HepG2 (cell line): ENCODE measurements around the gene FRMD1. TPM values are rescaled to one million over a fixed set of nuclear protein-coding genes. Genes with fewer than 3 reads are reported as not detected.

Experiments used
- ATAC-seq: fragments of 200-7000 bp; cut with Tn5 transposase; 3 replicates; pipeline ENCODE4 v1.9.1; 2020; ENCODE audit warnings: mild to moderate bottlenecking, moderate library complexity
- BruUV-seq: library from RNA; stranded (reverse); fragments of 400-500 nt; replicated peaks from 2 replicates; lab custom pipeline; 2021; lab: Mats Ljungman, UMichigan
- CTCF ChIA-PET: fragments of 300-600 bp; formaldehyde crosslinking; extraction: SDS; loops from one replicate; lab custom pipeline; 2021; ENCODE audit warnings: low total read pairs, inconsistent platforms, low intra/inter-chr PET ratio; lab: Yijun Ruan, JAX
- POLR2A ChIA-PET: fragments of 350-600 bp; sonication (Branson Sonifier 250); formaldehyde crosslinking; loops from one replicate; lab custom pipeline; 2020; ENCODE audit warnings: antibody characterized with exemption, inconsistent platforms; lab: Yijun Ruan, JAX
- DNase-seq: peaks from one replicate; pipeline ENCODE4 v3.0.0-alpha.2; 2015; ENCODE audit warnings: low spot score
- FAIRE-seq: peaks from 3 replicates; lab custom pipeline; 2011; peaks lifted over from hg19 to GRCh38; lab: Jason Lieb, UNC
- H2AFZ ChIP-seq: one replicate; pipeline ENCODE4 v1.6.1; 2011; ENCODE audit warnings: low read length, inconsistent platforms
- H3K27ac ChIP-seq: fragments of 300-600 bp; 3 replicates; pipeline ENCODE4 v1.8.0; 2011; ENCODE audit warnings: mixed run types, mild to moderate bottlenecking, mixed read lengths, low read length, inconsistent platforms; ENCODE audit not compliant: insufficient read depth; ENCODE audit errors: extremely low read length
- H3K27me3 ChIP-seq, 2 experiments: fragments of 200-600 bp in 1 of 2; 2 replicates in 1 of 2; 3 replicates in 1 of 2; pipeline versions ENCODE4 v1.6.0 to v1.8.0; 2011; ENCODE audit warnings: low read length in 2 of 2, mild to moderate bottlenecking in 2 of 2, moderate library complexity in 2 of 2, inconsistent platforms in 1 of 2; ENCODE audit not compliant: insufficient read depth in 2 of 2, control insufficient read depth in 1 of 2
- H3K36me3 ChIP-seq, 2 experiments: fragments of 200-600 bp in 1 of 2; replicated peaks in 1 of 2; 2 replicates in 1 of 2; 3 replicates in 1 of 2; pipeline versions ENCODE4 v1.5.1 to v1.8.0; 2011; ENCODE audit warnings: low read length in 2 of 2, inconsistent platforms in 1 of 2; ENCODE audit not compliant: insufficient read depth in 2 of 2, control insufficient read depth in 1 of 2
- H3K4me1 ChIP-seq: 2 replicates; pipeline ENCODE4 v1.5.1; 2012; ENCODE audit warnings: low read length, inconsistent platforms; ENCODE audit not compliant: insufficient read depth
- H3K4me2 ChIP-seq: 2 replicates; pipeline ENCODE4 v1.6.0; 2011; ENCODE audit warnings: low read depth, low read length, inconsistent platforms
- H3K4me3 ChIP-seq, 3 experiments: fragments of 200-600 bp in 1 of 3; sonication (generic), shearing (Covaris generic) in 1 of 3; replicated peaks in 1 of 3; 2 replicates each; pipeline ENCODE4 v1.5.1; 2011 to 2016; ENCODE audit warnings: low read length in 3 of 3, inconsistent platforms in 2 of 3, low read depth in 2 of 3, mild to moderate bottlenecking in 2 of 3, control low read depth in 1 of 3, mixed read lengths in 1 of 3; ENCODE audit not compliant: insufficient read depth in 1 of 3
- H3K79me2 ChIP-seq: one replicate; pipeline ENCODE4 v1.6.1; 2011; ENCODE audit warnings: low read length, inconsistent platforms; ENCODE audit not compliant: insufficient read depth
- H3K9ac ChIP-seq: 2 replicates; pipeline ENCODE4 v1.6.0; 2011; ENCODE audit warnings: mild to moderate bottlenecking, low read depth, low read length, inconsistent platforms; ENCODE audit not compliant: insufficient read depth
- H3K9me3 ChIP-seq: 2 replicates; pipeline ENCODE4 v1.5.1; 2012; ENCODE audit warnings: mild to moderate bottlenecking, low read length
- H4K20me1 ChIP-seq: 2 replicates; pipeline ENCODE4 v1.6.0; 2011; ENCODE audit warnings: inconsistent platforms, mild to moderate bottlenecking, low read length, moderate library complexity; ENCODE audit not compliant: insufficient read depth
- CHD4 ChIP-seq: fragments of 200-600 bp; sonication (generic); IDR thresholded peaks from 2 replicates; pipeline ENCODE4 v1.7.0; 2017; ENCODE audit warnings: mild to moderate bottlenecking, low read length, borderline replicate concordance
- SMAD9 ChIP-seq: sonication (generic); formaldehyde crosslinking; IDR thresholded peaks from 2 replicates; pipeline ENCODE4 v1.5.1; 2020; ENCODE audit warnings: mild to moderate bottlenecking, missing genetic modification reagents
- ZFP41 ChIP-seq: sonication (generic); formaldehyde crosslinking; IDR thresholded peaks from 2 replicates; pipeline ENCODE4 v1.4.0; 2020; ENCODE audit warnings: mild to moderate bottlenecking, missing genetic modification reagents, borderline replicate concordance
- ZNF414 ChIP-seq: sonication (generic); formaldehyde crosslinking; IDR thresholded peaks from 2 replicates; pipeline ENCODE4 v1.5.0; 2020; ENCODE audit warnings: missing genetic modification reagents
- ZNF510 ChIP-seq: sonication (generic); formaldehyde crosslinking; IDR thresholded peaks from 2 replicates; pipeline ENCODE4 v1.4.0; 2020; ENCODE audit warnings: low read depth, mild to moderate bottlenecking, missing genetic modification reagents
- ZNF629 ChIP-seq: sonication (generic); formaldehyde crosslinking; conservative IDR thresholded peaks from 2 replicates; pipeline ENCODE4 v1.5.0; 2020; ENCODE audit warnings: missing genetic modification reagents
- ZNF713 ChIP-seq: sonication (generic); formaldehyde crosslinking; IDR thresholded peaks from 2 replicates; pipeline ENCODE4 v1.4.0; 2020; ENCODE audit warnings: mild to moderate bottlenecking, missing genetic modification reagents
- ZNF761 ChIP-seq: sonication (generic); formaldehyde crosslinking; conservative IDR thresholded peaks from 2 replicates; pipeline ENCODE4 v1.4.0; 2020; ENCODE audit warnings: mild to moderate bottlenecking, missing genetic modification reagents
- ZNF781 ChIP-seq: sonication (generic); formaldehyde crosslinking; IDR thresholded peaks from 2 replicates; pipeline ENCODE4 v1.5.1; 2020; ENCODE audit warnings: borderline replicate concordance, mild to moderate bottlenecking, missing genetic modification reagents; ENCODE audit errors: not compliant biosample characterization
- ZSCAN12 ChIP-seq: sonication (generic); formaldehyde crosslinking; IDR thresholded peaks from 2 replicates; pipeline ENCODE4 v1.9.0; 2021; ENCODE audit warnings: mild to moderate bottlenecking, missing genetic modification reagents
- WGBS: methylation state at CpG from one replicate; pipeline ENCODE4 v1.1.6; 2017; ENCODE audit warnings: low lambda C conversion rate; 5-methylcytosine and 5-hydroxymethylcytosine counted together
- in situ Hi-C: cut with HindIII; loops from 2 replicates; pipeline ENCODE4 v1.10.0; 2017; ENCODE audit warnings: low pct_unique_long_range_greater_than_20kb; ENCODE audit not compliant: extremely low pct_ligation_motif_present
- intact Hi-C: fragments of 100-400 bp; cut with micrococcal nuclease; formaldehyde crosslinking; loops from one replicate; pipeline ENCODE4 v1.10.0; 2022; ENCODE audit not compliant: unreplicated experiment
- polyA plus RNA-seq, 8 experiments: library from polyadenylated mRNA; depleted of rRNA in 3 of 8; stranded (reverse) in 7 of 8; unstranded in 1 of 8; fragments of >200 nt; fragmentation: Illumina TruSeq in 4 of 8; extraction: Trizol in 4 of 8; gene quantifications; 2 replicates each; pipeline versions ENCODE4 v1.2.1 to v1.2.3, GENCODE V29; 2011 to 2016; ENCODE audit warnings: low read depth in 4 of 8, missing spikeins in 1 of 8, mixed read lengths in 1 of 8; ENCODE audit not compliant: insufficient read depth in 1 of 8
- total RNA-seq, 5 experiments: library from RNA; depleted of rRNA; stranded (reverse); fragments of >200 nt; fragmentation: Illumina TruSeq; extraction: Trizol; gene quantifications; 2 replicates each; pipeline ENCODE4 v1.2.3, GENCODE V29; 2016; ENCODE audit warnings: low read depth in 1 of 5
- TF ChIP-seq, protein P1 (sequence below): IDR thresholded peaks from 2 replicates; pipeline ENCODE4 v1.6.1; 2016; ENCODE audit warnings: missing genetic modification reagents, missing compliant biosample characterization

FRMD1 gene
- total and polyA plus RNA-seq, 2 of the 13 experiments (the other 11 are each of a cell fraction or from before 2014, with no cell fraction given): 0.01 TPM; not detected in 1

- TF ChIP-seq ZNF510 (CRISPR knock-in tag): no peak
- TF ChIP-seq, protein P1, sequence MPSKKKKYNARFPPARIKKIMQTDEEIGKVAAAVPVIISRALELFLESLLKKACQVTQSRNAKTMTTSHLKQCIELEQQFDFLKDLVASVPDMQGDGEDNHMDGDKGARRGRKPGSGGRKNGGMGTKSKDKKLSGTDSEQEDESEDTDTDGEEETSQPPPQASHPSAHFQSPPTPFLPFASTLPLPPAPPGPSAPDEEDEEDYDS (CRISPR knock-in tag): no peak
- TF ChIP-seq ZNF713 (CRISPR knock-in tag): no peak
- no peak for TF ChIP-seq ZSCAN12 (CRISPR knock-in tag)
- no peak for TF ChIP-seq ZNF414
- no peak for TF ChIP-seq ZNF629
- TF ChIP-seq SMAD9 (CRISPR knock-in tag): no peak
- no peak for TF ChIP-seq ZNF761 (CRISPR knock-in tag)
- no peak for TF ChIP-seq ZNF781
- no peak for TF ChIP-seq CHD4
- TF ChIP-seq ZFP41 (CRISPR knock-in tag): no peak
- ATAC-seq (no peak), DNase-seq (no peak), FAIRE-seq (no peak)
- H3K9ac ChIP-seq: no peak overlapping the region
- H3K4me2 ChIP-seq: no peak overlapping the region
- peaks cover 21% of the 10 kb centered on the region for H3K4me1 ChIP-seq
- in situ Hi-C loops: no loop called here
- POLR2A ChIA-PET: no interaction called here
- peaks cover 0 to 19% of the 10 kb centered on the region in 2 experiments; a peak in 3 of 5 replicates for H3K27me3 ChIP-seq
- no peak overlapping the region for H3K27ac ChIP-seq
- no TSS peak for BruUV-seq
- WGBS: 58% methylated on average over 9 of the region's 9 CpGs
- no peak overlapping the region for H2AFZ ChIP-seq
- H3K36me3 ChIP-seq: no peaks in the 10 kb centered on the region
- intact Hi-C loops: no loop called here
- CTCF ChIA-PET: no interaction called here
- no peaks in the 10 kb centered on the region for H4K20me1 ChIP-seq
- no peaks in the 10 kb centered on the region for H3K79me2 ChIP-seq
- no peak overlapping the region for H3K4me3 ChIP-seq
- H3K9me3 ChIP-seq: no peaks in the 10 kb centered on the region
Measured at GRCh38 chr6:168028181-168028580, 50.8 kb downstream of the FRMD1 start.
